ENCODE measurements around the gene FGD1. TPM values are rescaled to one million over a fixed set of nuclear protein-coding genes. Genes with fewer than 3 reads are reported as not detected.

The FGD1 gene
- total and polyA plus RNA-seq, 2 of the 8 experiments (the other 6 are each of a cell fraction or from before 2014, with no cell fraction given), result 6.8 to 34.9 TPM

DNA sequence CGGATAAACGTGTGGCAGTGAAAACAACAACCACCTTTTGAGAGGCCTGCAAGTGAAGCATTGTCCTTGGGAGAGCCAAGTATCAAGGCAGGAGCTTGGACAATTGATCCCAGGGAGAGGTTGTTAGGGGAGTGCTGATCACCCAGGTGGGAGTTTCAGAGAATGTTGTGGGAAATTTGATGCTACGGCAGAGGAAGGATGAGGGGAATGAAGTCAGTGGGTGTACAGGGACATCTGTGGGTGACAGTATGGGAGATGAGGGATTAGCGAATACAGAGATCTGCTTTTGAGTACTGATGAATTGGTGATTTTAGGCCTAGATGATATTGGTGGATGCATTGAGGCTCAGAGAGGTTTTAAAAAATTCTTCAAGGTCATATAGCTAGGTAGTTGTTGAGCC is 38.2 kb upstream of the FGD1 start:
- 90% methylated on average over 4 of the region's 4 CpGs; no CpG with 5 or more reads in 1 of the 2 experiments for WGBS, 2 experiments (ENCODE audit: extremely low coverage in 1 of 2, insufficient coverage in 1 of 2, insufficient read length in 1 of 2, insufficient replicate concordance in 2 of 2, low coverage in 1 of 2, low lambda C conversion rate in 2 of 2, missing lambda C conversion rate in 1 of 2)
- no peak for TF ChIP-seq POU5F1 (IDR thresholded peaks at IDR 0.05; ENCODE audit: low read depth, low read length)
- TF ChIP-seq SP1 (IDR thresholded peaks at IDR 0.05; ENCODE audit: low read depth, low read length), result no peak
- TF ChIP-seq, protein P1, sequence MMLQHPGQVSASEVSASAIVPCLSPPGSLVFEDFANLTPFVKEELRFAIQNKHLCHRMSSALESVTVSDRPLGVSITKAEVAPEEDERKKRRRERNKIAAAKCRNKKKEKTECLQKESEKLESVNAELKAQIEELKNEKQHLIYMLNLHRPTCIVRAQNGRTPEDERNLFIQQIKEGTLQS (IDR thresholded peaks at IDR 0.05; ENCODE audit: insufficient read depth, low read depth, low read length), result no peak
- no peak for TF ChIP-seq EP300 (IDR thresholded peaks at IDR 0.05; ENCODE audit: borderline replicate concordance in 1 of 2, low read depth in 2 of 2, low read length in 2 of 2)
- TF ChIP-seq CREB1 (IDR thresholded peaks at IDR 0.05), result no peak
- no peak for TF ChIP-seq SP2 (IDR thresholded peaks at IDR 0.05; ENCODE audit: low read length)
- TF ChIP-seq CHD2 (IDR thresholded peaks at IDR 0.05; ENCODE audit: low read length), result no peak
- TF ChIP-seq, protein P2, sequence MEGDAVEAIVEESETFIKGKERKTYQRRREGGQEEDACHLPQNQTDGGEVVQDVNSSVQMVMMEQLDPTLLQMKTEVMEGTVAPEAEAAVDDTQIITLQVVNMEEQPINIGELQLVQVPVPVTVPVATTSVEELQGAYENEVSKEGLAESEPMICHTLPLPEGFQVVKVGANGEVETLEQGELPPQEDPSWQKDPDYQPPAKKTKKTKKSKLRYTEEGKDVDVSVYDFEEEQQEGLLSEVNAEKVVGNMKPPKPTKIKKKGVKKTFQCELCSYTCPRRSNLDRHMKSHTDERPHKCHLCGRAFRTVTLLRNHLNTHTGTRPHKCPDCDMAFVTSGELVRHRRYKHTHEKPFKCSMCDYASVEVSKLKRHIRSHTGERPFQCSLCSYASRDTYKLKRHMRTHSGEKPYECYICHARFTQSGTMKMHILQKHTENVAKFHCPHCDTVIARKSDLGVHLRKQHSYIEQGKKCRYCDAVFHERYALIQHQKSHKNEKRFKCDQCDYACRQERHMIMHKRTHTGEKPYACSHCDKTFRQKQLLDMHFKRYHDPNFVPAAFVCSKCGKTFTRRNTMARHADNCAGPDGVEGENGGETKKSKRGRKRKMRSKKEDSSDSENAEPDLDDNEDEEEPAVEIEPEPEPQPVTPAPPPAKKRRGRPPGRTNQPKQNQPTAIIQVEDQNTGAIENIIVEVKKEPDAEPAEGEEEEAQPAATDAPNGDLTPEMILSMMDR (IDR thresholded peaks at IDR 0.05; ENCODE audit: control extremely low read depth in 1 of 3, insufficient read depth in 1 of 3, low read depth in 1 of 3, low read length in 3 of 3), result no peak
- POLR2A ChIA-PET (ENCODE audit: partially characterized antibody), result interaction anchor here (0.7 to 1.2 kb wide), 4 partner anchors 9 to 55 kb away, joined by 3 to 5 read pairs (median 4); no protein-coding TSS in a partner anchor

More for the DNA sequence above, 38.2 kb upstream of the FGD1 start:
- Histone ChIP-seq H3K4ac (replicated peaks; ENCODE audit: insufficient read length, low read depth, low read length) (no peak overlapping the region), H4K91ac (replicated peaks; ENCODE audit: insufficient read length, low read length) (no peak overlapping the region), H2BK12ac (ENCODE audit: low read depth, low read length) (no peak overlapping the region), H4K8ac (ENCODE audit: extremely low read depth, insufficient read depth, low read length) (no peak overlapping the region), H3K18ac (ENCODE audit: extremely low read depth, low read length) (no peak overlapping the region), H3K79me1 (ENCODE audit: low read depth, low read length) (0 out of 2 replicates have a peak, but pooled peaks cover 2% of the 10 kb centered on the region), H3K4me1 (replicated peaks in 1 of 4; ENCODE audit: control insufficient read depth in 3 of 4, insufficient read depth in 4 of 4, low read length in 3 of 4) (peaks cover 0 to 3% (median 0%) of the 10 kb centered on the region in 4 experiments; a peak in 1 of 7 replicates), H4K20me1 (replicated peaks in 1 of 2; ENCODE audit: control insufficient read depth in 1 of 2, insufficient read depth in 2 of 2, low read length in 2 of 2) (peaks cover 0 to 3% of the 10 kb centered on the region in 2 experiments), H3K9ac (replicated peaks in 1 of 4; ENCODE audit: extremely low read depth in 1 of 4, low read depth in 3 of 4, low read length in 3 of 4) (no peak overlapping the region), H3K4me3 (ENCODE audit: extremely low read depth in 1 of 4, insufficient read depth in 2 of 4, low read depth in 3 of 4, low read length in 4 of 4) (no peak overlapping the region), H3K79me2 (ENCODE audit: control insufficient read depth in 1 of 2, insufficient read depth in 2 of 2, low read length in 2 of 2) (peaks cover 12 to 51% of the 10 kb centered on the region in 2 experiments; a peak in 3 of 4 replicates), H3K36me3 (ENCODE audit: control insufficient read depth in 2 of 4, insufficient read depth in 4 of 4, low read length in 3 of 4) (peaks cover 4 to 29% (median 14%) of the 10 kb centered on the region in 4 experiments; a peak in 6 of 8 replicates), H3K4me2 (ENCODE audit: insufficient read depth in 1 of 2, low read depth in 2 of 2, low read length in 2 of 2) (no peak overlapping the region), H3K27ac (ENCODE audit: low read depth, low read length) (no peak overlapping the region), H2BK5ac (ENCODE audit: low read depth, low read length) (no peak overlapping the region), H2BK20ac (ENCODE audit: low read length) (no peak overlapping the region), H4K5ac (ENCODE audit: insufficient read length, low read depth, low read length) (no peak overlapping the region), H3K14ac (ENCODE audit: insufficient read length) (no peak overlapping the region), H3K56ac (replicated peaks; ENCODE audit: insufficient read length, low read depth, low read length) (no peak overlapping the region), H2BK15ac (ENCODE audit: low read length) (no peak overlapping the region), H2AK5ac (ENCODE audit: low read depth, low read length) (no peak overlapping the region), H2AFZ (ENCODE audit: low read length) (no peak overlapping the region), H3K23me2 (ENCODE audit: low read depth, low read length) (peaks cover 3% of the 10 kb centered on the region; the same call in 1 of the 2 replicates), H3K23ac (ENCODE audit: insufficient read length) (no peak overlapping the region), H2BK120ac (replicated peaks; ENCODE audit: low read depth, low read length) (no peak overlapping the region), H3K9me3 (ENCODE audit: insufficient read depth in 2 of 2, low read depth in 1 of 2, low read length in 1 of 2) (no peaks in the 10 kb centered on the region), H3K27me3 (replicated peaks in 1 of 4; ENCODE audit: control insufficient read depth in 3 of 4, extremely low read depth in 1 of 4, insufficient read depth in 3 of 4, low read length in 3 of 4) (no peaks in the 10 kb centered on the region)
- no peak for DNase-seq (ENCODE audit: low read depth in 1 of 2, low spot score in 2 of 2)
- no peak for FAIRE-seq
- CTCF ChIA-PET (ENCODE audit: partially characterized antibody), result no interaction called here
